GM18505 (cell line): ENCODE measurements around the gene TNFRSF1A.

ENCODE experiments used
- ATAC-seq: cut with Tn5 transposase; IDR thresholded peaks from one replicate; pipeline ENCODE4 v1.9.1; 2021; ENCODE audit not compliant: unreplicated experiment
- POLR2A ChIP-seq: IDR thresholded peaks from 4 replicates; pipeline ENCODE4 v1.6.1; 2011; ENCODE audit warnings: borderline replicate concordance; ENCODE audit not compliant: insufficient read depth, insufficient read length; ENCODE audit errors: extremely low read depth

Gene TNFRSF1A

DNA sequence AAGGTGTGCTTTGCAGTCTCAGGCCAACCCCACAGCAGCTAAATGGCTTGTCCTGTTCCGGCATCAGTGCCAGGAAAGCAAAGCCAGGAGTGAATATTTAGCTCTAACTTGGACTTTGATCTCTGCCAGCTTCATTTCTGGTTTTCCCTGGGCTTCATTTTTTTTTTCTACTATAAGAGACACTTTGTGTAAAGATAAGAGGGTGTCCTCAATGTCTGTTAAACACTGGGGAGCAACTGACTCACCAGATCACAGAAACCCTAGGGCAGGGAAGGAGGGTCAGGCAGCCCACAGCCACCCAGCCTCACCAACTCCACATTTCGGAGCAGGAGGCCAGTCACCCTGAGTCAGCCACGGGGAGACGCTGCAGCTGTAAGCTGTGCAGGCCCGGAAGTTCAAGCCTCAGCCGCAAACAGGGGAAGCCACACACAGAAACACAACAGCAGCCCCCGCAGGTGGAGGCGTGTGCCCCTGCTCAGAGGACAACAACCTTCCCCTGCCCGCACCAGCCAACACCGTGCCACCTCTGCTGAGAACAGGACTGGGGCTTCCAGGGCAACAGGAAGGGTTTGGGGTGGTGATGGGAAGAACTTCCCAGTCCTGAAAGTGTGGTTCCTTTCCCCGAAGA is 6.3 kb downstream of the TNFRSF1A start:
- ATAC-seq = peak; percentile 67
- peak; percentile 60 for TF ChIP-seq POLR2A

DNA sequence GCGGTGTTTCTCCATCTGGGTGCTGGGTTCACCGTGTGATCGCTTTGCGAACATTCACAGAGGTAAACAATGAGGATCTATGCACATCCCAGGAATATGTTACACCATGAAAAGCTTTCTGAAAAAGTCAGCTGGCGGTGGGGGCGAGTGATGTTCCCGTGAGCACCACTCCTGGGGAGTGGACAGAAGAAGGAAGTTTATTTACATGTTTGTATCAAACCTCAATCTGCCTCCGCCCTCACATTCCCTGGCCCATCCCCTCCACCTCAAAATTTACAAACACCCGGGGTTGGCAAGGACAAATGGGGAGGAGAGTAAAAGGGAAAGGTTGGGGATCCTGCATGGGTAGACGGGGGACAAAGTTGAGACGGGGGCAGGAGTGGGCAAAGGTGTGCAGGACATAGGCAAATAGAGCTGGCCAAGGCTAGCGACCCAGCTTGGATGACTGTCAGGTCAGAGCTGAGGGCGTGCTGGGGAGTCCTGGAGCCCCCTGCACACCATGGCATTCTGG is 6.9 kb downstream of the TNFRSF1A start:
- no peak for ATAC-seq
- TF ChIP-seq POLR2A = no peak

DNA sequence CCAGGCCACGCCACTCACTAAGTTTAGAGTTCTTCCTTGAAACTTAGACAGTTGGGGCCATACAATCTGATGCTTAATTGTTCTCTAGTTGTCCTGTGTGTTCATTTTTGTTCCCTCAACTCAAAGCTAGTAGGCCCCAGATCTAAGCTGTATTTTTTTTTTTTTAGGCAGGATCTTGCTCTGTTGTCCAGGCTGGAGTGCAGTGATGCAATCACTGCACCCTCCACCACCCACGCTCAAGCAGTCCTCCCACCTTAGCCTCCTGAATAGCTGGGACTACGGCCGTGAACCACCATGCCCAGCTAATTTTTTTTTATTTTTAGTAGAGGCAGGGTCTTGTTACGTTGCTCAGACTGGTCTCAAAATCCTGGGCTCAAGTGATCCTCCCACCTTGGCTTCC is 7.5 kb downstream of the TNFRSF1A start:
- no peak for ATAC-seq
- TF ChIP-seq POLR2A = no peak

DNA sequence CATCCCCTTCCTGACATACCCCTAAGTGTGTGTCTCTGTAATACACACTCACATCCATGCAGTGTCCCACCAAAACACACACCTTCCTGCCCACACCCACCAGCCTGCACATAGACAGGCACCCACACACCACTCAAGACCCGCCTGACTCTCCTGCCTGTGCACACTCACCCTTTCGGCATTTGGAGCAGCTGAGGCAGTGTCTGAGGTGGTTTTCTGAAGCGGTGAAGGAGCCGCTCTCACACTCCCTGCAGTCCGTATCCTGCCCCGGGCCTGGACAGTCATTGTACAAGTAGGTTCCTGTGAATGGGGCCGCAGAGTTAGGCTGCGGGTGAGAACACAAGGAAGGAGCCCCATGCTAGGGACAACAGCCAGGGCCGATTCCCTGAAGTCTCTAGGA is 8.3 kb downstream of the TNFRSF1A start:
- TF ChIP-seq POLR2A = no peak

DNA sequence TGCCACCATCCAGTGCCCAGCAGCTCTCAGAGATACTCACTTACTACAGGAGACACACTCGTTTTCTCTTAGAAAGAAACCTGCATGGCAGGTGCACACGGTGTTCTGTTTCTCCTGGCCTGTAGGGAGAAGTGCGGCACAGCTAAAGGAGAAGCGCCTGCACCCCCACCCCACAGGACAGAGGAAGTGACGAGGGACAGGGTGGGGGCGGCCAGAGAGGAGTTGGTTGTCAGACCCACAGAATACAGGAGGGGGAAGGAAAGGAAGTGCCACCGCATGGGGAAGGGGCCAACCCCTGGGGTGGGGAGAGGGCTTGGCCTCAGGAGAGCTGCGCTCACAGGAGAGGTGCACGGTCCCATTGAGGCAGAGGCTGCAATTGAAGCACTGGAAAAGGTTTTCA is 8.8 kb downstream of the TNFRSF1A start:
- no peak for ATAC-seq
- no peak for TF ChIP-seq POLR2A

More for the DNA sequence above, 8.3 kb downstream of the TNFRSF1A start:
- no peak for ATAC-seq

DNA sequence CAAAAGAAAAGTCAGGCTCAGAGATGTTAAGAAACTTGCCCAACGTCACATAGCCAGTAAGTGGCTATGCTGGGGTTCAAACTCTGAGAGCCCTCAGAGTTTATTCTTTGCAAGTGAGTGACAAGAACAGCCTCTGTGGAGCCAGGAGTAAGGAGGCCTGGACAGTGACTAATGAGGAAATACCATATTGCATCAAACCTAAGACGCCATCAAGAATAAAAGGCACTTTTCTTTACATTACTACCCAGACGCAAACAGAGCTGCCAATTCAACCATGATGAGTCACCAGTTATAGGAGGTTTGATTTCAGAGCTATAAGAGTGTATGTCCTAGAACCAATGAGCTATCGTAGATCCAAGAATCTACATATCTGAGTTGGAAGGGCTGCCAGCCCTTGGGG is 9.4 kb downstream of the TNFRSF1A start:
- no peak for TF ChIP-seq POLR2A
- ATAC-seq = no peak

DNA sequence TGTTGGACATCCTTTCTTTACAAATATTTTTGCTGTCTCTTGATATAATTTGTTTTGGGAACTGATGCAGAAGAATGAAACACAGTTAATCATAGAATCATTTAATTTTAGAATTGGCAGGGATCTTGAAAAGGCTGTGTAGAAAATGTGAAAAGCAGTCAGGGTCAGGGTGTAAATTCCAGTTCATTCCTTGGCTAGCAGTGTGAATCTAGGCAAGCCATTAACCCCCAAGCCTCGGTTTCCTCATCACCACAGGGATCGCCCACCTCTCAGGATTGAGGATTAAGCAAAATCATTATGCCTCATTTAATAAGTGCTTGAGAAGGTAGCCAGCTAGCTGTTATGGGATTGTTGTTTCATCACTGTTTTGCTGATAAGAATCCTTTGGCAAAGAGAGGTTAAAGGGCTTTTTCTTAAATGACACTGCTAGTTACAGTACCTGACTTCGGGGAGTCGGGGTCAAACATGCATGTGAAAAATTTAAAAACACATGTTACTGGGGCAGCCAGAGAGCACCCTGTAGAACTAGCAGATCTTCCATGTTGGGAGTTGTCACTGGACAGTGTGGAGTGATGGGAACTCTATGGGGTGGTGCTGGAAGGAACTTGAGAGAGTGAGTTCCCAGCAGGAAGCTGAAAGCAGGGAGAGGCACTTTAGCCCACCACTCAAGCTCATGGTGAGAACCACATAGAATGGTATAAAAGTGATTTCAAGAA is 10.7 kb downstream of the TNFRSF1A start:
- ATAC-seq = no peak
- TF ChIP-seq POLR2A = no peak

DNA sequence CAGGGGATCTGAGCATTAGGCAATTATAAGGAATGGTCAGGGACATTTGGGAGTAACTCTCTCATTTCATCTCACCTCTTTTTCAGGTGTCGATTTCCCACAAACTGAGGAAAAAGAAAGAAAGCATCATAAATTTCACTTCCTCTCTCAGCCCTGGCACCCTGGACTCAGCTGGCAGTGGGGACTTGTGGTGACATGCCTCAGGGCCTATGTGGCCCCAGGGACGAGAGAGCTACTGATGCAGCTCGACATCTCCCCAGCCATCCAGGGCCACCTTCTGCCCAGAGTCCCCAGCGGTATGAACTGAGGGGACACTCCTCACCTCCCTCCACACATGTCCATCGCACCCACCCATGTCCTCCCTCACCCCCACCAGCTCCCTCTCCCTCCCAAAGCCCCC is 11.7 kb downstream of the TNFRSF1A start:
- no peak for ATAC-seq
- TF ChIP-seq POLR2A = no peak

DNA sequence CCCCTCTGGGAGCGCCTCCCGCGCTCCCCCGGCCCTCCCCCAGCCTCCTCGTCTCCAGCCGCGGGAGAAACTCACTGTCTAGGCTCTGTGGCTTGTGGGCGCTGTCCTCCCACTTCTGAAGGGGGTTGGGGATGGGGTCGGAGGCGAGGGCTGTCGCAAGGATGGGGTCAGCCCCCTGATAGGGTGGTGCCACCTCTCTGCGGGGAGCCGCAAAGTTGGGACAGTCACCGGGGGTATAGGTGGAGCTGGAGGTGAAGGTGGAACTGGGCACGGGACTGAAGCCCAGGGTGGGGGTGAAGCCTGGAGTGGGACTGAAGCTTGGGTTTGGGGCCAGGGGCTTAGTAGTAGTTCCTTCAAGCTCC is 12.2 kb downstream of the TNFRSF1A start:
- ATAC-seq = no peak
- TF ChIP-seq POLR2A = no peak

DNA sequence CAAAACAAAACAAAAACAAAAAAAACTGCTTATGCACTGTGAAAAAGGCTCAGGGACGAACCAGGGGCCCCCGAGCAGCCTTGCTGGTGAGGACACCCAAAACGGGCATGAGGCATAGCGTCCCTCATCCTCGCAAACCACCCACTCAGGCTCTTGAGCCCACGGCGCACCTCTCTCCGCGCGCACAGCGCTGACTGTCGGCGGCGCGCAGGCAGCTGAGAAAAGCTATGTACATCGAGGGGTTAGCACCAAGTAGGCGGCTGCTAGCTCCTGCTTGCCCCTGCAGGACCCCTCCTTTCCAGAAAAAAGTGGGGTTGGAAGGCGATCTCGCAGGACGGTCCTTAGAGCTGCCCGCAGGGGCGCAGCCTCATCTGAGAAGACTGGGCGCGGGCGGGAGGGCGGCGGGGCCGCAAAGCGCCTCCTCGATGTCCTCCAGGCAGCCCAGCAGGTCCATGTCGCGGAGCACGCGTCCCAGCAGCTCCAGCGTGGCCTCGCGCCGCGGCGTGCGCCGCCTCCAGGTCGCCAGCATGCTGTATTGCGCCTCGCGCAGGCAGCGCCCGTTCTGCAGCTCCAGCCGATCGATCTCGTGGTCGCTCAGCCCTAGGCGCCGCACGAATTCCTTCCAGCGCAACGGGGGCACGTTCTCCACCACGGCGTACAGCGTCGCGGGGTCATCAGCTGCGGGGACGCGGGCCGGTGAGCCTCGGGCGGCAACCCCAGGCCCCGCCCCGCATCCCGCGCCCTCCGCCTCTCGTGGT is 12.8 kb downstream of the TNFRSF1A start:
- TF ChIP-seq POLR2A = no peak
- ATAC-seq = no peak

DNA sequence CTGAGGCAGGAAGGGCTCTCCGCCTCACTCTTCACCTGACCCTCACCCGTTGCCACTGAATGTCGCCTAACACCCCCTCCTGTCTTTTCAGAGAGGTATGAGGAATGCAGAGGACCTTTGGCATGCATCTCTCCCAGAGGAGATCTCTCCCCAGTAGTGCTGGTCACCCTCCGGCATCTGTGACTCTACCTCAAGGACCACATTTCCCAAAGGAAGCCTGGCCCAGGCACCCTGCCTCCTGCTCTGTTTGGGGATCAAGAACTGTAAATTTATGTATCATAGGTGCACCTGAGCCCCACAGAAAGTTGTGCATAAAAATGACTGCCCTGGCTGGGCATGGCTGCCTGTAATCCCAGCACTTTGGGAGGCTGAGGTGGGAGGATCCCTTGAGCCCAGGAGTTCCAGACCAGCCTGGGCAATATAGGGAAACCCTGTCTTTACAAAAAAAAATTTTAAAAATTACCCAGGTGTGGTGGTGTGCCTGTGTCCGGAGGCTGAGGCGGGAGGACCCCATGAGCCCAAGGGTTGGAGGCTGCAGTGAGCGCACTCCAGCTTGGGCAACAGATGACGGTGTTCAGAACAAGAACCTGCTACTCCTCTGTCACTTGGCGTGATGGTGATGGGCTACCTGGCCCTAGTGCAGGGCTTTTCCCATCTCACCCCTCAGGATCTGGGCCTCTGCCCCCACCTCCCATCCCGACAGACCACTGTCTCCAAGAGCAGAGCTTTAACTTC is 13.7 kb downstream of the TNFRSF1A start:
- no peak for TF ChIP-seq POLR2A
- no peak for ATAC-seq

DNA sequence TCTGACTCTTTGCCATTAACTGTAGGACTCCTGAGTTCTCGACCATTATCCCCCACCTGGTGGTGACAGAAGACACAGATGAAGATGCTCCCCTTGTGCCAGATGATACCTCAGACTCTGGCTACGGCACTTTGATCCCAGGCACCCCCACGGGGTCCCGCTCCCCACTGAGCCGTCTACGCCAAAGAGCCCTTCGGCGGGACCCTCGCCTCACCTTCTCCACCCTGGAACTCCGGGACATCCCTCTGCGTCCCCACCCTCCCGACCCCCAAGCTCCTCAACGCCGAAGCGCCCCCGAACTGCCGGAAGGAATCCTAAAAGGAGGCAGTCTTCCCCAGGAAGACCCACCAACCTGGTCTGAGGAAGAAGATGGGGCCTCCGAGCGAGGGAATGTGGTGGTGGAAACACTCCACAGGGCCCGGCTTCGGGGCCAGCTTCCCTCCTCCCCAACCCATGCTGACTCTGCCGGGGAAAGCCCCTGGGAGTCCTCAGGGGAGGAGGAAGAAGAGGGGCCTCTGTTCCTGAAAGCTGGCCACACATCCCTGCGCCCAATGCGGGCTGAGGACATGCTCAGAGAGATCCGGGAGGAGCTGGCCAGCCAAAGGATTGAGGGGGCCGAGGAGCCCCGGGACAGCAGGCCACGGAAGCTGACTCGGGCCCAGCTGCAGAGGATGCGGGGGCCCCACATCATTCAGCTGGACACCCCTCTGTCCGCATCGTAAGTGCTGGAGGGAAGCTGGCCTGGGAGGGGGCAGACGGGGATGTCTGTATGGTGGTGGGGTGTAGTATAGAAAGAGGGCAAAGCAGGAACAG is 14.4 kb downstream of the TNFRSF1A start:
- no peak for TF ChIP-seq POLR2A
- no peak for ATAC-seq
